ENCODE results near the gene NDUFB6. TPM values are rescaled to one million over a fixed set of nuclear protein-coding genes. Genes with fewer than 3 reads are reported as not detected.
"Not testable (repeated sequence)": the region's sequence is repeated elsewhere in the genome, so short reads cannot be mapped to it uniquely, and the experiment has no call there.

NDUFB6 gene
- total RNA-seq, 1 experiment from 2014 or later, result 76.2 TPM

DNA sequence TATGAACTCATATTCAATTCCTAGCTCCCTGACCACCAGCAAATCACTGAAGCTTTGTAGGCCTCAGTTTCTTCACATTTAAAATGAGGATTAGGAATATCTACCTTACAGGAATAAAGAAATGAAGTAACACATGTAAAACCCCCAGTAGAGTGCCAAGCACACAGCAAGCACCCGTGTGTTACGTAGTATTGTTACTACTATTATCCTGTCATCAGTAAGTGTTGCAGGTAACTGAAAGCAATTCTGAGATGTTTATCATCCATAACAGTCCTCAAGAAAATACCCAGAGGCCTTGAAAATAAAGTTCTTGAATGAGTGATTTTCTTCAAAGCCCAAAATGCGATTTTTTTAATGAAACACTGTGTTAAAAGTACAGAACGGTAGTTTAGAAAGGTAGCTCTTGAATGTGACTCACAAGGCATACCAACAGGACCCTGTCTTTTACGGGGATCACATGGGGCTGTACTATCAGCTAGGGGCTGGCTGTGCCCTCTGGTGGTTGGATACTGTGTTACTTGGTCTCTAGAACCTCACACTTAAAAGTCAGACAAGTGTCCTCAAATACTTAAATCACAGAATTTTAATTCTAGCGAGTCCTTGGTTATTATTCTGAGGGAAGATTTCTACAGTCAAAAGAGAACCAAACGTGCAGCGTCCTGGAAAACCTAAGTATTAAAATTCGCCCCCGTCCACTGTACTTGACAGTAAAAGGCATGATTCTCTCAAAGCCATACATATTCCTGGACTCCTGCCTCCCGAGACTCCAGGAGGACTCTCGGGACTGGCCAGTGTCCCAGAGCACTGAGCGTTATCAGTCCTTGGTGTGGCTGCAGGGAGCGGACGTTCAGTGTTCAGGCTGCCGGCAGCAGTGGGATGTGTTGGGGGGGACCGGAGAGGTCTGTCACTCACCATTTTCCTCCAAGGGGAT is 725 bp downstream of the NDUFB6 start:
- DNase-seq (ENCODE audit: low read depth), result peak; percentile 76

DNA sequence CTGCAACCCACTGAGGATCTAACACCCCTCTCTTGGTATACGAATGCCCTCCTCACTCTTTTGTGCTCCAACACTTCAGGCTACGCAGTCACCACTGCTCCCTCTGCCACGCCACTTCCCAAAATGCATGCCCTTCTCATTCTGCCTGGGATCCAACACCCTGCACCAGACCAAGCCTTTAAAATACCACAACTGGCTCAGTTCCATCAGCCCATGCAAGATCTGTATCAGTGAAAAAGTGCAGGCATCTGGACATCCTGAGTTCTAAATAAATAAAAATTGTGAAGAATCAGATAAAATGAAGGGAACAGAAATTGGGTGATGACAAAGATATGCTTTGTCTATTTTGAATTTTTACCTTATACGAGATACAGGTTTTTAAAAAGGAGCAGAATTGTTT is 2.7 kb downstream of the NDUFB6 start:
- DNase-seq (ENCODE audit: low read depth), result no peak

DNA sequence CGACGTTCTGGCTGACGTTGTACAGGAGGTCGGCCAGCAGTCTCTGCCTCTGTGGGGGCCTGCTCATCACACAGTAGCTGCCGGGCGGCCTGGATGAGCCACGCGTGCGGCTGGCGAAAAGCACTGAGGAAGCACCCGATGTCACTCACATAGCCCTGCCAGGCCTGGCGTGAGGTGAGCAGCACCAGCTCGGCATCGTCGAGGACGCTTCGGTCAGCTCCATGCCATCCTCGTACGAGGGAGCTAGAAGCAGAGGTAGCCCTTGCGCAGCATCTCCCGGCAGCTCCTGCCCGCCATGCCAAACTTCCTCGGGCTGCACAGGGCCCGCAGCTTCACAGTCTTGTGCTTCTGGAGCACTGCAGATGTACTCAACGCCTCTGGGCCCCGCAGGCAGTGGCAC is 6.2 kb downstream of the NDUFB6 start:
- no peak for DNase-seq (ENCODE audit: low read depth)

DNA sequence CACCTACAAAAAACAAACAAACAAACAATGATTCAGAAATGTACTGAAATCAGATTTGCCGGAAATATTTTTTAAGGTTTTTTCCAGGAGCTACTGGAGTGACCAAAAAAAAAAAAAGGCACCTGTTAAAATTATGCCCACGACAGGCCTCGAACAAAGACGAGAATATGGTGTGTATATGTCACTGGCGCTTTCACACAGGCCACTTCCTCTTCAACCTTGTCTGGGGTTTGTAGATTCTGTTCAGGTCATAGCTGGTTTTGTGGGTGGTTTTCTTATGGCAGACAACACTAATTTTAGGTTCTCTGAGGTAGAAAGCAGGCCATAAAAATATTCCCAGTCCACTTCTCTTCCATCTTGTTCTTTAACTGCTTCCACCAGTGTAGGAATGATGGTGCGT is 7.0 kb downstream of the NDUFB6 start:
- no peak for DNase-seq (ENCODE audit: low read depth)

DNA sequence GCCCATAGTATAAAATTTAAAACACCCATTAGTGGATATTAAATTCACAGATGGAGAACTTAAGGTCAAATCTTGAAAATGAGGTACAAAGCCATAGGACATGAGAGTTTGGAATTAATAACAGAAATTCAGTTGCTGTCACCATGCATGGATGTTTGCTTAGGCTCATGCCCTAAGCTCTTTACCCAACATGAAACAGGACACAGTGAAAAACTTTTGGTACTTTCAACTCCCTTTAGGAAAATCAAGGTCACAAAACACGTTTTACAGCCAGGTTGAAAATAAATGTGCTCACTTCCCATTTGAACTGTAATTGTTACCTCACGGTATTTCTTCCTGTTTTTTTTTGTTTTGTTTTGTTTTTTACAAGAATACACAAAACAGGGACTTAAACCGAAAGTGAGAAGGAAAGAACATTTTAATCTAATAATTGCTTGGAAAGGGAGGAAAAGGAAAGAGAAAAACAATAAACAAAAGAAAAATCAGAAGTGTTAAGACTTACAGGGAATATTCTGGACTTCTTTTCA is 14.5 kb downstream of the NDUFB6 start:
- no peak for DNase-seq (ENCODE audit: low read depth)

DNA sequence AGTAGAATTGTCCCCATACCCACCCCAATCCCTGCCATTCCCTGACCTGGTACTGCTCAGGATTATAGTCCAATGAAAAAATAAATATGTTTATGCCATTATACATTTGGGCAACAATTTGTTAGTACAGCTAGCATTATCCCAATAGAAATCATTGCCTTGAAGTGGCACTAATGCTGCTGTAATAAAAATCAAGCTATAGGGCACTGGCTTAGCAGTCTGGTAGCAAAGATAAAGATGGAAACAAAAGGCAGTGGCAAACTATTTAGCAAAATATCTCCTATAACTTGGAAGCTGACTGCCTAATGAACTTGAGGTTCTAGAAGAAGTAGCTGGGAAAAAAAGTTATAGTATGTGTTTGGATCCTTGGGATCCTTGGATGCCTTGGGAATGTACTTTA is 18.4 kb downstream of the NDUFB6 start:
- no peak for DNase-seq (ENCODE audit: low read depth)

DNA sequence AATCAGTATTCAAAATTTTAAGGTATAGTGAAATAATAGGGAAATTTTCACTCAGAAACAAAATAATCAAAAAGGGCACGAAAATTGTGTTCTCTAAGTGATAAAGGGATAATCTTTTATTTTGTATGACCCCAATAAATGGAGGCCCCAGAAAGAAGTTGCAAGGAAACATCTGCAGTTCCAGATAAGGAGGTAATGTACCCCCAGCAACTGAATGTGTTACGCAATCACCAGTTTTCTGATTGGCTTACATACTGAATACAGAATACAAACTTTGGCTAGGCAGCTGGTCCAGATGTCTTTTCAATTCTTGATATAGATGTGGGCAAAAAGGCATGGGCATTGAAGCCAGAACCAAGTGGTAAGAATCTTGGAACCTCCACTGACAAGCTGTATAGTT is 18.9 kb downstream of the NDUFB6 start:
- peak; percentile 15 for DNase-seq (ENCODE audit: low read depth)

DNA sequence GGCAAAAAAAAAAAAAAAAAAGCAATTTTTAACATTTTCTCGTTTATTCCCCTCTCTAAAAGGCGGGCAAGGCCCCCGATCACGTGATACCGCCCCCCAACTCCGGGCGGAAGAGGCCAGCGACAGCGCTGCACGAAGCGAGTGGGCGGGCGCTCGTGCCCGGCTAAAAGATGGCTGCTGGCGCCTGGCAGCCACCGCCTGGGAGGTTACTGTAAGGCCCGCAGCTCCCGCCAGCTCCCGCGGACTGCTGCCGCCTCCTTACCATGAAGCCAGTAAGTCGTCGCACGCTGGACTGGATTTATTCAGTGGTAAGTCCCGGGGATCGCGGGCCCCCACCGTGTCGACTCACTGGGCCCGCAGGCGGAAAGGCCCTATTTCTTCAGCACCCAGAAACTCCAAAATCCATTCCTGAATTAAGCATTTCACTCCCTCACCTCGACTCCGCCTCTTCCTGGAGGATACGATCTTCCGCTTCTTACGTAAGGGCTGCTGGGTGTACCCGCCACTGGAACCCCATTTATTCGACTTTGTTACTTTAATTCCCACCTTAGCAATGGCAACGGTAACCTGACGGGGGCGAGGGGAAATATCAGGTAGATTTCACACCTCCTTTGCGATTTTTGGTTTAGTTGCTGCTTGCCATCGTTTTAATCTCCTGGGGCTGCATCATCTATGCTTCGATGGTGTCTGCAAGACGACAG is 20.6 kb downstream of the NDUFB6 start, which contains the start of the genes SMIM27 and TOPORS:
Gene SMIM27 (plus strand): TSS at position 156 of the 701 bp plus-strand sequence. CDS start 108 bp downstream, at position 264.
Gene TOPORS (minus strand): TSS at position 415 of the 701 bp plus-strand sequence. CDS start 150 bp downstream, at position 265.
- peak; percentile 88 for DNase-seq (ENCODE audit: low read depth)

DNA sequence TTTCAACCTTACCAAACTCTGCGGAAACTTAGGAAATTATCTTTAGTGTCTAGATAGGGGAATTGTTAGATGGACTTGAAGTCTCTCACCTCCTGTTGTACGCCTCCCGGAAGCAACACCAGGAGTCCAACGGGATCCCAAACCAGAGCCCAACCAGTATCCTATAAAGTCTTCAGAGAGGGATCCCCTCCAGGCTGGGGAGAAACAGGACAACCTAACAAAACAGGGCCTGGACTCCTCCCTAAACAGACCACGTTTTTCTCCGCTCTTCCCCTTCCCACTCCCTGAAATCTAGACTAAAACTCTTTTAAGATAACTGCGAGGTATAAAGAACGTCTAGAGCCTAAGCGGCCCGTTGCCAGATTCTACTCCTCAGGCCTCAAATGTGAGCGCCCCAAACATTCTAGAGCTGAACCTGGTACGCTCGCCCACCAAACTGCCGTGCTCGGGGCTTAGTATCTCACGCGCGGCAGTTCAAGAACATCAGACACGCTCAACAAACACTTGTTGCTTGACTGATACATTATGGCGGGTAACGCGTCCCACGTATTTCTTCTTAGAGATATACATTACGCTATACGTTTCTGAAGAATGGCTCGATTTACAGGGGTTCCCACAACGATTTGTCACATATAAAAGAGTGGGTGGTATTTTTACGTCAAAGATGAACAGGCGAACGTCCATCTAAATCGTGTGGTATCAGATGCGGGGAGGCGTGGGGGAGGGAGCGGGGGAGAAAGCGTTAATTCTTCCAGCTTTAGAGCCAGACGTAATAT is 21.5 kb downstream of the NDUFB6 start:
- peak; percentile 59 for DNase-seq (ENCODE audit: low read depth)

DNA sequence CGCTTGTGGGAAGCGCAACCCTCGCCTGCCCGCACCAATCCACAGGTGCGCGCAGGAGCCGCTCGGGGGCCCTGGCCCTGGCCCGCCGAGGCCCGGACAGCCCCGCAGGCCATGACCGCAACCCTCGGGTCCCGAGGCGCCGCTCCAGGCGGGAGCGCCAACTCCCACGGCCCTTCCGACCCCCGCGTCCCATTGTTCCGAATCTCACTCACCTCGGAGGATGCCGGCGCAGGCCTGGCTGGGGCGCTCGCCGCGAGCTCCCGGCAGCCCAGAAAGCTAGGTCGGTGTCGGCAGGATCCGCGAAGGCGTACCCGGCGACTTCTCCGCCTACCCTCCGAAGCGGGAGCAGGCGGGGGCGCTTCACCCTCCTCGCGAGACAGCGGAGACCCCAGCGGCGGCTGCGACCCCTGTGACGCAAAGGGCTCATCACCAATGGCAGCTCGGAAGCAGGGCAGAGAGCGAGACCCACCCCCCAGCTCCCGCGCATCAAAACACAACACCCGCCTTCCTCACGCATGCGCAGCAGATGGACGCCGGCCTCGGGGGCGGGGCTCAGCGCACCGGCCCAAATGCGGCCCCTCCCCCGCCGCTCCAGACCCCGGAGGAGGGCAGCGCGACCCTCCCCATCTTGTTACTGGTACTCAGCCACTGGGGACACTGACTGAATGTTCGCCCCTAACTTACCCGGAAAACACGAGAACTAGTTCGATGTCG is 22.2 kb downstream of the NDUFB6 start:
- peak; percentile 85 for DNase-seq (ENCODE audit: low read depth)

DNA sequence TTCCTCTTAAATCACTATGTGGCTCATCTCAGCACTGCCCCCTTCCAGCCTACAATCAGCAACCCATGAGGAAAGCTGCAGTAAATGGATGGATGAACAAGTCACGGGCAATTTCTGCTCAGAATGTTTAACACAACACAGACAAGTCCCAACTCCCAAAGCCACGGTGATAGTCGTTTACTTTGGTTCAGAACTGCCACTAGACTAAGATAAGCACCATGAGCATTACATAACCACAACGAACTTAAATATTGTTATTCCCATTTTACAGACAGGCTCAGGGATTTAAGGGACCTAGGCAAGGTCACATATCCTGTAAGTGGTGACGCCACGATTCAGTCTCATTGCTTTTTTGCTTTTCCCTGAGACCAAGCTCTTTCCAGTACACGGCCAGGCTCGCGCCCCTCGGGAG is 22.8 kb downstream of the NDUFB6 start:
- peak; percentile 18 for DNase-seq (ENCODE audit: low read depth)

DNA sequence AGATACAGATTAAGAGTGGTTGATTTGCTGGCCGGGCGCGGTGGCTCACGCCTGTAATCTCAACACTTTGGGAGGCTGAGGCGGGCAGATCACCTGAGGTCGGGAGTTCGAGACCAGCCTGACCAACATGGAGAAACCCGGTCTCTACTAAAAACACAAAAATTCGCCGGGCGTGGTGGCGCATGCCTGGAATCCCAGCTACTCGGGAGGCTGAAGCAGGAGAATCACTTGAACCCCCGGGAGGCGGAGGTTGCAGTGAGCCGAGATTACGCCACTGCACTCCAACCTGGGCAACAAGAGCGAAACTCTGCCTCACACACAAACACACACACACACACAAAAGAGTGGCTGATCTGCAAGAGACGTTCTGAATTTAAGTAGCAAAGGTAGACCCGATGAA is 24.7 kb downstream of the NDUFB6 start:
- not testable (repeated sequence) for DNase-seq (ENCODE audit: low read depth)

DNA sequence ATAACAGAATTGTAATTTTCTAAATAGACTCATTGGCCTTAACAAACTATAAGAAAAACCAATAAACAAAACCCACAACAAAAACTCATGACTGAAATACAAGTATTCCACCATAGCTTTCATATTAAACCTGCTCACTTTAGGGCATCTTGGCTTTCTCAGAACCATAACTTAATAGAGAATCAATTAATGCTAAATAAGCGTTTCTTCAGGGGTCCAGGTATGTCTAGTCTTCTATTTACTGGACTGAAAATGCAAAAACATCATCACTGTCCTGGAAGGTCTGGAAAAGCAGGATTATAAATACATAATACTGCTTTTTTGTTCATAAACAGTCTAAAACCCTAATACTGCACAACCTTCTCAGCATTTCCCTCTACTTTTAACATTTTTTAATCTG is 27.1 kb downstream of the NDUFB6 start:
- no peak for DNase-seq (ENCODE audit: low read depth)

DNA sequence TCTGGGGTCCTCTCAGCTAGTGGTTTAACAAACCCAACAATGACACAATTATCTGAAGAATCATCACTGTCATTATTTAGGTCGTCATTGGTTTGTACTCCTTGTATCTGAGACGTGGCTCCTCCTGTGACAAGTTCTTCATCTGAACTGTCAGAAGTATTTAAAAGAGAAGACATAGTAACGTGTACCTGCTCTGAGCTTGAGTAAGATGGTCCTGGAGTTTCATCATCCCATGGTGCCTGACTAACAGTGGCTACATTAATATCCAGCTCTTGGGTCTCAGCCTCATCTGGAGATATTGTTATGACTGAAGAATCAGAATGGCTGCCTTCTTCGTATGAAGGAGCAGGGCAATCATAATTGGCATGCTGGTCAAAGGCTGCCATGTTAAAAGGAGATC is 29.9 kb downstream of the NDUFB6 start:
- DNase-seq (ENCODE audit: low read depth), result no peak

DNA sequence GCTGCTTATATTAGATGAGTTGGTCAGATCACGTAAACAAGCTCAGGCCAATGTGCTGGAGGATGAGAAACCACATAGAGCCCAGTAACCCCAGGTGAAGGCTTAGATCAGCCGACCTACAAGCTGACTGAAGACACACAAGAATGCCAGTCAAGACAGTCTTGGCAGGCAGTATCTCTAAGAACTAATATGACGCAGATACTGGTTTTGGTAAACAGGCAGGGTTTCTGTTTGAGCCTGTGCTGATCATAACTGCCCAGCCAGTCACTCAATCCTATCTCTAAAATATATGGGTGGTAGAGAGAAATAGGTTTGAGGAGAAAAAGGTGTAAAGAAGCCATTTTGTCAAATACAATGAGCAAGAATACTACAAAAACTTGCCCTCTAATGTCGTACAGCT is 39.1 kb downstream of the NDUFB6 start:
- DNase-seq (ENCODE audit: low read depth), result no peak

DNA sequence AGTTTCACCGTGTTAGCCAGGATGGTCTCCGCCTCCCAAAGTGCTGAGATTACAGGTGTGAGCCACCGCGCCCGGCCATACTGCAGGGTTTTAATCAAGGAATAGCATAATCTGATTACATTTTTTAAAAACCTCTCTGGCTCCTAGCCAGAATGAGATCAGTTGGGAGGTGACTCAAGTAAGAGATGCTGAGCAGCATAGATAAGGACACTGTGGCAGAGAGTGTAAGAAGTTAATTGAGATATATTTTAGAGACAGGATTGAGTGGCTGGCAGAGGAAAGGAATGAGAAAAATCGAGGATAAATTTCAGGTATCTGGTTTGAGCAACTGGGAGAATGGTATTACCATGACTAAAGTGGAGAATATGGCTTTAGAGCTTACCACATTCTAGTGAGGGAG is 39.6 kb downstream of the NDUFB6 start:
- no peak for DNase-seq (ENCODE audit: low read depth)

DNA sequence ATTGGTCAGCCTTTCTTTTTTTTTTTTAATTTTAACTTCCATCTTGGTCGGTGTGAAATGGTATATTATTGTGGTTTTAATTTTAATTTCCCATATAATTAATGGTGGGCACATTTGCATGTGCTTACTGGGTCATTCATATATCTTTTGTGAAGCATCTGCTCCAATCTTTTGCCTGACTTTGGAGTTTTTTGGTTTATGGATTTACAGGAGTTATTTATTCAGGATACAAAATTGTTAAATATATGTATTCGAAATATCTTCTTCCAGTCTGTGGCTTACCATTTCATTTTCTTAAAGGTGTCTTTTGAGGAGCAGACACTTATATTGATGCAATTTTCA is 46.3 kb downstream of the NDUFB6 start:
- DNase-seq (ENCODE audit: low read depth), result no peak

DNA sequence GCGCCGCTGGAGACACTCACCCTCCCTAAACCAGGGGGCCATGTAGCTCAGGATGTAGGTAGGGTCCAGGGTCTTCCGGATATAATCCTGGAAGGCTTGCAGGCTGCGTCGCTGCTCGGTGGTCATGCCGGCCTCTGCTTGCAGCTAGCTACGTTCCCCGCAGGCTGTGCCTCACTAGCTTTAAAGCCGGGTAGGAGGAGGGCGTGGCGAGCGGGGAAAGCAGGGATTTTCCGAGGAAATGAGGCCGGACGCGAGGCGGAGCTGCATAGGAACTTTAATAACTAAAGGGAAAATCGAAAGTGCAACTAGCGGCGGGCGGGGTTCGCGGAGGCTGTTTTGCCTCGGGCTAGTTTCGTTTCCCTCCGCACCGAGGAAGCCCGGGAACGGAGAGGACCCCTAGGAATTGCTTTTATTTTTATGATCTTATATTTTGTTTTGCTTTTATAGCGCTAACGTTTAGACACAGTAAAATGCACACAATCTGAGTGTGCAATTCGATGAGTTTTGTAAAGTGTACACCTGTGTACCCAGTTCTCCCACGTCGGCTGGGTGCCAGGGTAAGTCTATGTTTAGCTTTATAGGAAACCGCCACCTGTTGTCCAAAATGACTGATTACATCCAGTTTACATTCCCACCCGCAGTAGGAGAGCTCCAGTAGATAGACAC is 46.8 kb downstream of the NDUFB6 start, which contains the start of gene RIGI:
Gene RIGI (minus strand): TSS at position 156 of the 666 bp plus-strand sequence. CDS start 30 bp downstream, at position 126.
- DNase-seq (ENCODE audit: low read depth), result peak; percentile 91

DNA sequence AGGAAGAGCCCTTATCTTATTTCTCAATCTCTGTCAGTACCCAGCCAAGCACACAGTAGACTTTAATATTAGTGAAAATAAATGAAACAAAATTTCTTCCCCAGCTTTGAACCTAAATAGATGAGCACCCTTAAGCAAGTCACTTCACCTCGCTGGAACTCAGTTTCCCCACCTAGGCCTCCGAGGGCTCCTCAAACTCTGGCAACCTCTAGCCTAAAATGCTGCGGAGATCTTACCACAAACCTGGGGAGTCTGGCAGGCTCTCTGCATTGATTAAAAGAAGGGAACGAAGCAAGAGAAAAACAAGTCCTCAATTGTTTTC is 47.3 kb downstream of the NDUFB6 start:
- DNase-seq (ENCODE audit: low read depth), result no peak
